Keratinocyte (primary cell): ENCODE measurements around the gene RASGRF2. TPM values are rescaled to one million over a fixed set of nuclear protein-coding genes. Genes with fewer than 3 reads are reported as not detected.

Source experiments
- DNase-seq: peaks from one replicate; pipeline ENCODE4 v3.0.0-alpha.2; 2011; ENCODE audit warnings: low read depth, missing footprints, low spot score
- FAIRE-seq: peaks from 2 replicates; lab custom pipeline; 2011; peaks lifted over from hg19 to GRCh38; lab: Jason Lieb, UNC
- H2AFZ ChIP-seq: 2 replicates; pipeline ENCODE4 v1.6.0; 2012; ENCODE audit warnings: low read length, control low read depth, inconsistent platforms; ENCODE audit not compliant: control insufficient read depth
- H3K27ac ChIP-seq: 2 replicates; pipeline ENCODE4 v1.5.1; 2011; ENCODE audit warnings: low read length; ENCODE audit not compliant: control insufficient read depth, insufficient read depth
- H3K27me3 ChIP-seq: 3 replicates; pipeline ENCODE4 v1.6.0; 2011; ENCODE audit warnings: low read length; ENCODE audit not compliant: control insufficient read depth, insufficient read depth; ENCODE audit errors: extremely low read depth
- H3K36me3 ChIP-seq, 2 experiments: 2 replicates in 1 of 2; 3 replicates in 1 of 2; pipeline ENCODE4 v1.5.1; 2011; ENCODE audit warnings: low read length in 2 of 2, mild to moderate bottlenecking in 1 of 2; ENCODE audit not compliant: control insufficient read depth in 2 of 2, insufficient read depth in 2 of 2; ENCODE audit errors: extremely low read depth in 1 of 2
- H3K4me1 ChIP-seq: 3 replicates; pipeline ENCODE4 v1.5.1; 2011; ENCODE audit warnings: low read length; ENCODE audit not compliant: control insufficient read depth, insufficient read depth; ENCODE audit errors: extremely low read depth
- H3K4me2 ChIP-seq: 3 replicates; pipeline ENCODE4 v1.6.0; 2011; ENCODE audit warnings: low read depth, low read length; ENCODE audit not compliant: control insufficient read depth, insufficient read depth; ENCODE audit errors: extremely low read depth
- H3K4me3 ChIP-seq, 3 experiments: fragments of 200-600 bp in 1 of 3; sonication (generic) in 1 of 3; 2 replicates in 2 of 3; 3 replicates in 1 of 3; pipeline ENCODE4 v1.5.1; 2011 to 2016; ENCODE audit warnings: low read length in 3 of 3, mild to moderate bottlenecking in 3 of 3, control low read depth in 2 of 3, inconsistent platforms in 1 of 3, low read depth in 1 of 3, mixed read lengths in 1 of 3, mixed run types in 1 of 3, moderate library complexity in 1 of 3; ENCODE audit not compliant: control insufficient read depth in 2 of 3, insufficient read depth in 2 of 3; ENCODE audit errors: extremely low read depth in 1 of 3
- H3K79me2 ChIP-seq: 2 replicates; pipeline ENCODE4 v1.6.0; 2012; ENCODE audit warnings: low read length; ENCODE audit not compliant: control insufficient read depth, insufficient read depth
- H3K9ac ChIP-seq: 3 replicates; pipeline ENCODE4 v1.6.0; 2011; ENCODE audit warnings: low read length; ENCODE audit not compliant: control insufficient read depth, insufficient read depth; ENCODE audit errors: extremely low read depth
- H3K9me1 ChIP-seq: 3 replicates; pipeline ENCODE4 v1.6.0; 2011; ENCODE audit warnings: low read length; ENCODE audit not compliant: control insufficient read depth, insufficient read depth; ENCODE audit errors: extremely low read depth
- H3K9me3 ChIP-seq: 2 replicates; pipeline ENCODE4 v1.5.1; 2012; ENCODE audit warnings: low read depth, low read length; ENCODE audit not compliant: control insufficient read depth
- H4K20me1 ChIP-seq: 3 replicates; pipeline ENCODE4 v1.6.0; 2011; ENCODE audit warnings: low read length; ENCODE audit not compliant: control insufficient read depth, insufficient read depth; ENCODE audit errors: extremely low read depth
- CTCF ChIP-seq, 3 experiments: IDR thresholded peaks in 1 of 3; conservative IDR thresholded peaks in 1 of 3; optimal IDR thresholded peaks in 1 of 3; 2 replicates in 2 of 3; 3 replicates in 1 of 3; pipeline versions ENCODE3 to v1.5.1; 2011; ENCODE audit warnings: low read length in 3 of 3, mild to moderate bottlenecking in 3 of 3, moderate library complexity in 2 of 3, control low read depth in 1 of 3, inconsistent platforms in 1 of 3; ENCODE audit not compliant: insufficient read depth in 2 of 3; ENCODE audit errors: extremely low read depth in 1 of 3
- EZH2 ChIP-seq: IDR thresholded peaks from one replicate; pipeline ENCODE4 v1.6.1; 2012; ENCODE audit warnings: inconsistent platforms, mild to moderate bottlenecking, low read length, moderate library complexity
- dilution Hi-C: fragments of 300-500 bp; cut with MboI; formaldehyde crosslinking; loops from one replicate; pipeline ENCODE4 v1.7.0; 2020; ENCODE audit warnings: low sequenced_read_pairs; ENCODE audit not compliant: extremely low pct_ligation_motif_present
- polyA plus RNA-seq, 5 experiments: library from polyadenylated mRNA; depleted of rRNA in 3 of 5; stranded (reverse) in 3 of 5; stranded (forward) in 1 of 5; unstranded in 1 of 5; fragments of >200 nt; gene quantifications; 1 replicate in 1 of 5; 2 replicates in 3 of 5; 3 replicates in 1 of 5; pipeline versions ENCODE4 v1.2.1 to v1.2.3, GENCODE V29; 2011 to 2012; ENCODE audit warnings: missing spikeins in 2 of 5, low read depth in 1 of 5, low replicate concordance in 1 of 5

Gene RASGRF2
- polyA plus RNA-seq, 1 donor (not counting 4 experiments of a cell fraction or from before 2014, with no cell fraction given) = 0.03 TPM

DNA sequence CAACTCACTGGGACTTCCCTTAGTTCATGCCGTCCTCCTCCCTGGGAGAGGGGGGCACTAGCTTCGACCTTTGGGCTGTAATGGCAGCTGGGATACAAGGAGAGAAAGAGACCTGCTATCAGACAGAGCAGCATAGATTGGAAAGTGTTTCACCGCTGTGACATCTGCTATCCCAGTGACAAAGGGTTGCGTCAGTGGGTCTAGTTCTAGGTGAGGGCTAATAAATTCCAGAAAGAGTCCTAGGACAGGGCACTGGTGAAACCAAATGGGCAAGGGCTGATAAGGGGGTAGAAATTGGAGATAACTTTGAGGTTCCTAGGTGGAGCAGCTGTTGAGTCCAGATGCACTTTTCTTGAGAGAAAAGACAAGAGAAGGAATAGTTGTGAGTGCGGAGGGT, 62.5 kb downstream of the RASGRF2 start:
- Histone ChIP-seq H3K9me1 (no peaks in the 10 kb centered on the region), H3K79me2 (no peaks in the 10 kb centered on the region), H3K27ac (no peak overlapping the region), H3K4me1 (no peaks in the 10 kb centered on the region), H2AFZ (no peak overlapping the region), H4K20me1 (no peaks in the 10 kb centered on the region), H3K27me3 (peaks cover 19% of the 10 kb centered on the region), H3K9me3 (no peaks in the 10 kb centered on the region), H3K4me3 (no peak overlapping the region), H3K36me3 (no peaks in the 10 kb centered on the region), H3K4me2 (no peak overlapping the region), H3K9ac (no peak overlapping the region)
- FAIRE-seq (no peak), DNase-seq (no peak)
- TF ChIP-seq EZH2 (no peak), CTCF (optimal IDR thresholded peaks at IDR 0.05 in 1 of 3, IDR thresholded peaks at IDR 0.05 in 1 of 3, conservative IDR thresholded peaks at IDR 0.05 in 1 of 3; ENCODE audit: extremely low read depth in 1 of 3, insufficient read depth in 2 of 3, low read length in 3 of 3) (no peak)
- dilution Hi-C loops = no loop called here

GRCh38 chr5:81023261-81023970, 63.3 kb downstream of the RASGRF2 start:
- no peak overlapping the region for H3K27ac ChIP-seq
- dilution Hi-C loops = no loop called here
- H3K4me1 ChIP-seq = no peaks in the 10 kb centered on the region
- H2AFZ ChIP-seq = no peak overlapping the region
- H3K79me2 ChIP-seq = no peaks in the 10 kb centered on the region
- FAIRE-seq (no peak), DNase-seq (no peak)
- H3K4me3 ChIP-seq = no peak overlapping the region
- no peak overlapping the region for H3K9ac ChIP-seq
- H3K27me3 ChIP-seq = peaks cover 14% of the 10 kb centered on the region
- H3K9me1 ChIP-seq = no peaks in the 10 kb centered on the region
- TF ChIP-seq CTCF (optimal IDR thresholded peaks at IDR 0.05 in 1 of 3, IDR thresholded peaks at IDR 0.05 in 1 of 3, conservative IDR thresholded peaks at IDR 0.05 in 1 of 3; ENCODE audit: extremely low read depth in 1 of 3, insufficient read depth in 2 of 3, low read length in 3 of 3) (no peak), EZH2 (no peak)
- no peaks in the 10 kb centered on the region for H3K36me3 ChIP-seq
- H3K9me3 ChIP-seq = no peaks in the 10 kb centered on the region
- no peak overlapping the region for H3K4me2 ChIP-seq
- H4K20me1 ChIP-seq = no peaks in the 10 kb centered on the region
